Measurements from ENCODE around the gene SAMD1. TPM values are rescaled to one million over a fixed set of nuclear protein-coding genes. Genes with fewer than 3 reads are reported as not detected.
A peak's percentile ranks its signal among the peaks of the same experiment; 100 is the strongest.

Gene SAMD1
- total RNA-seq, 2 experiments from 2014 or later: 29.4 to 30.1 TPM

DNA sequence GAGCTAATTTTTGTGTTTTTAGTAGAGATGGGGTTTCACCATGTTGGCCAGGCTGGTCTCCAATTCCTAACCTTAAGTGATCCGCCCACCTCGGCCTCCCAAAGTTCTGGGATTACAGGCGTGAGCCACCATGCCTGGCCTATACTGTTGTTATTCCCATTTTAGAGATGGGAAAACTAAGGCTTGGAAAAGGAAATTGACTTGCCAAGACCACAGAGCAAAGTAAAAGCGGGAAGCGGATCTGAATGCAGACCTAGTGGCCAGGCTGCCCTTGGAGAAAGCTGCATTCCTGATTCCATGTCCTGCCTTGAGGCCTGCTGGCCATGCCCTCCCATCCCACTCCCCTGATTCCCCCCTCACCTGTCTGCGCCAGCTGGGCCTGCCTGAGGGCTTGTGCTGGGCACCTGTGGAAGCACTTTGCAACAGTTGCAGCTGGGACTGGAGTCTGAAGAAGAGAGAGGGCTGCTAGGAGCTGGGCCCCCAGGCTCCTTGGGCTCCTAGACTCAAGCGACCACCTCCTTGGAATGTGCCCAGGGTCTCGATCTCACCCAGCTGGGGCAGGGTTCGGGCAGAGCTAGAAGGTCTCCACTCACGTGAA lies 34.4 kb downstream of the SAMD1 start:
- peaks cover 24% of the 10 kb centered on the region for H3K4me1 ChIP-seq (ENCODE audit: insufficient read depth, low read length)
- POLR2A ChIA-PET: interaction anchor here (0.9 to 1.0 kb wide), 2 partner anchors 104 to 441 kb away, joined by 3 read pairs; partner anchors contain the start of gene DCAF15
- peaks cover 26% of the 10 kb centered on the region in 2 experiments for H3K27me3 ChIP-seq (ENCODE audit: control insufficient read depth in 1 of 2, insufficient read depth in 2 of 2, low read length in 2 of 2)
- peaks cover 18% of the 10 kb centered on the region for H3K36me3 ChIP-seq (ENCODE audit: insufficient read depth, low read length)
- CTCF ChIA-PET: interaction anchor here (1.6 kb wide), 1 partner anchor 8 kb away, joined by 8 read pairs; no protein-coding TSS in a partner anchor
- ATAC-seq (ENCODE audit: poor library complexity) (no peak), DNase-seq (no peak)
- H3K27ac ChIP-seq (ENCODE audit: low read depth in 1 of 2, low read length in 2 of 2): no peak overlapping the region
- H3K27ac Mint-ChIP-seq: no peak overlapping the region
- intact Hi-C loops (cut with DNase I, micrococcal nuclease): no loop called here
- peaks cover 20% of the 10 kb centered on the region for H3K4me1 Mint-ChIP-seq (ENCODE audit: low read depth)
- peaks cover 0 to 15% of the 10 kb centered on the region in 2 experiments for H3K9me3 ChIP-seq (ENCODE audit: control insufficient read depth in 1 of 2, insufficient read depth in 1 of 2, low read length in 2 of 2)
- H3K9me3 Mint-ChIP-seq: no peaks in the 10 kb centered on the region
- H3K27me3 Mint-ChIP-seq: peaks cover 30% of the 10 kb centered on the region
- peaks cover 28% of the 10 kb centered on the region for H3K36me3 Mint-ChIP-seq (ENCODE audit: low read depth)
- TF ChIP-seq, protein P1, sequence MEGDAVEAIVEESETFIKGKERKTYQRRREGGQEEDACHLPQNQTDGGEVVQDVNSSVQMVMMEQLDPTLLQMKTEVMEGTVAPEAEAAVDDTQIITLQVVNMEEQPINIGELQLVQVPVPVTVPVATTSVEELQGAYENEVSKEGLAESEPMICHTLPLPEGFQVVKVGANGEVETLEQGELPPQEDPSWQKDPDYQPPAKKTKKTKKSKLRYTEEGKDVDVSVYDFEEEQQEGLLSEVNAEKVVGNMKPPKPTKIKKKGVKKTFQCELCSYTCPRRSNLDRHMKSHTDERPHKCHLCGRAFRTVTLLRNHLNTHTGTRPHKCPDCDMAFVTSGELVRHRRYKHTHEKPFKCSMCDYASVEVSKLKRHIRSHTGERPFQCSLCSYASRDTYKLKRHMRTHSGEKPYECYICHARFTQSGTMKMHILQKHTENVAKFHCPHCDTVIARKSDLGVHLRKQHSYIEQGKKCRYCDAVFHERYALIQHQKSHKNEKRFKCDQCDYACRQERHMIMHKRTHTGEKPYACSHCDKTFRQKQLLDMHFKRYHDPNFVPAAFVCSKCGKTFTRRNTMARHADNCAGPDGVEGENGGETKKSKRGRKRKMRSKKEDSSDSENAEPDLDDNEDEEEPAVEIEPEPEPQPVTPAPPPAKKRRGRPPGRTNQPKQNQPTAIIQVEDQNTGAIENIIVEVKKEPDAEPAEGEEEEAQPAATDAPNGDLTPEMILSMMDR (IDR thresholded peaks at IDR 0.05): no peak
- no peak overlapping the region for H3K4me3 ChIP-seq (ENCODE audit: low read length)
- peak overlapping the region; percentile 34 for H3K4me3 Mint-ChIP-seq

DNA sequence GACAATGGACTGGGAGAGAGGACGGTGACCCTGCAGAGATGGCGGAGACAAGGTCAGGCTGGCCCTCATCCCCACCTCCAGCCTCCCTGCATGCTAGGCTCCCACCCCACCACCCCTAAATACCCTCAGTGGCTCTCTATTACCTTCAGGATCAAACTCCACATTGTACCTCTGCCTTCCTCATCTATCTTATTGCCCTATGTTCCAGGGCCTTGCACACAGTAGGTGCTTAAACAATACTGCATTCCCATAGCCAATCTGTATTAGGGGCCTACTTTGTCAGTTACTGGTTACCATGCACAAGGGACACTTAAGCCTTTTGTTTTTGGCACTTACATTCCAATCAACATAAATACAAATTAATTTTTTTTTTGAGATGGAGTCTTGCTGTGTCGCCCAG lies 35.2 kb downstream of the SAMD1 start:
- TF ChIP-seq, protein P1 (IDR thresholded peaks at IDR 0.05): no peak
- peak overlapping the region; percentile 58 for H3K27ac Mint-ChIP-seq
- POLR2A ChIA-PET: interaction anchor here (0.8 kb wide), 1 partner anchor 15 kb away, joined by 3 read pairs; no protein-coding TSS in a partner anchor
- intact Hi-C loops (cut with DNase I, micrococcal nuclease): no loop called here
- H3K36me3 ChIP-seq (ENCODE audit: insufficient read depth, low read length): peaks cover 24% of the 10 kb centered on the region
- H3K27ac ChIP-seq (ENCODE audit: low read depth in 1 of 2, low read length in 2 of 2): no peak overlapping the region
- no peak overlapping the region for H3K4me3 ChIP-seq (ENCODE audit: low read length)
- peaks cover 20% of the 10 kb centered on the region for H3K4me1 Mint-ChIP-seq (ENCODE audit: low read depth)
- peaks cover 0 to 15% of the 10 kb centered on the region in 2 experiments for H3K9me3 ChIP-seq (ENCODE audit: control insufficient read depth in 1 of 2, insufficient read depth in 1 of 2, low read length in 2 of 2)
- DNase-seq (no peak), ATAC-seq (ENCODE audit: poor library complexity) (no peak)
- H3K27me3 ChIP-seq (ENCODE audit: control insufficient read depth in 1 of 2, insufficient read depth in 2 of 2, low read length in 2 of 2): peaks cover 20 to 23% of the 10 kb centered on the region in 2 experiments
- no peak overlapping the region for H3K4me3 Mint-ChIP-seq
- peaks cover 27% of the 10 kb centered on the region for H3K27me3 Mint-ChIP-seq
- peaks cover 36% of the 10 kb centered on the region for H3K36me3 Mint-ChIP-seq (ENCODE audit: low read depth)
- no peaks in the 10 kb centered on the region for H3K9me3 Mint-ChIP-seq
- CTCF ChIA-PET: no interaction called here
- H3K4me1 ChIP-seq (ENCODE audit: insufficient read depth, low read length): peaks cover 24% of the 10 kb centered on the region

DNA sequence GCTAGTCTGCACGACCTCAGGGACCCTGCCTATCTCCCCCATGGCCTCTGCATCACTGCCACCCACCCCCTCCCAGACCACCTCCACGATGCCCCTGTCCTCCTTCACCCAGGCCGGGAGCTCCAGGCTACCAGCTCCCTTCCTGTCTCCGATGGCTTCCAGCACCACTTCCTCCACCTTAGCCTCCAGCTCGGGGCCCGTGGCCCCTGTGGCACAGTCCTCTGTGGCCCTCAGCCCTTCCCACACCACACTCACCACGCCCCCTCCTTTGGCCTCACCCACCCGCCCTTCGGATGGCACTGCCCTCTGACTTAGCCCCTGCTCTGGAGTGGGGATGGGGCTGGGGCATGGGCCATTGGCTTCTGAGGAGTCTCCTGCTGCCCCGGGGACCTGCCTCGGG lies 35.8 kb downstream of the SAMD1 start:
- H3K9me3 Mint-ChIP-seq: no peaks in the 10 kb centered on the region
- intact Hi-C loops (cut with DNase I, micrococcal nuclease): no loop called here
- H3K27me3 Mint-ChIP-seq: peaks cover 20% of the 10 kb centered on the region
- H3K36me3 Mint-ChIP-seq (ENCODE audit: low read depth): peaks cover 42% of the 10 kb centered on the region
- H3K4me1 ChIP-seq (ENCODE audit: insufficient read depth, low read length): peaks cover 24% of the 10 kb centered on the region
- peaks cover 20% of the 10 kb centered on the region for H3K4me1 Mint-ChIP-seq (ENCODE audit: low read depth)
- no peak for ATAC-seq (ENCODE audit: poor library complexity)
- DNase-seq: no peak
- no peak overlapping the region for H3K27ac ChIP-seq (ENCODE audit: low read depth in 1 of 2, low read length in 2 of 2)
- peak overlapping the region; percentile 8 for H3K27ac Mint-ChIP-seq
- H3K9me3 ChIP-seq (ENCODE audit: control insufficient read depth in 1 of 2, insufficient read depth in 1 of 2, low read length in 2 of 2): peaks cover 0 to 15% of the 10 kb centered on the region in 2 experiments
- peaks cover 30% of the 10 kb centered on the region for H3K36me3 ChIP-seq (ENCODE audit: insufficient read depth, low read length)
- ChIA-PET POLR2A (interaction anchor here (0.8 kb wide), 1 partner anchor 16 kb away, joined by 3 read pairs; no protein-coding TSS in a partner anchor), CTCF (no interaction called here)
- H3K4me3 ChIP-seq (ENCODE audit: low read length): no peak overlapping the region
- H3K27me3 ChIP-seq (ENCODE audit: control insufficient read depth in 1 of 2, insufficient read depth in 2 of 2, low read length in 2 of 2): peaks cover 16 to 21% of the 10 kb centered on the region in 2 experiments
- TF ChIP-seq, protein P1 (IDR thresholded peaks at IDR 0.05): no peak
- no peak overlapping the region for H3K4me3 Mint-ChIP-seq
